ENCODE data around the gene CFAP54. TPM values are rescaled to one million over a fixed set of nuclear protein-coding genes. Genes with fewer than 3 reads are reported as not detected.

CFAP54 gene
- total and polyA plus RNA-seq, 7 donors: 0.03 to 0.14 (median 0.08) TPM; not detected in 3

DNA sequence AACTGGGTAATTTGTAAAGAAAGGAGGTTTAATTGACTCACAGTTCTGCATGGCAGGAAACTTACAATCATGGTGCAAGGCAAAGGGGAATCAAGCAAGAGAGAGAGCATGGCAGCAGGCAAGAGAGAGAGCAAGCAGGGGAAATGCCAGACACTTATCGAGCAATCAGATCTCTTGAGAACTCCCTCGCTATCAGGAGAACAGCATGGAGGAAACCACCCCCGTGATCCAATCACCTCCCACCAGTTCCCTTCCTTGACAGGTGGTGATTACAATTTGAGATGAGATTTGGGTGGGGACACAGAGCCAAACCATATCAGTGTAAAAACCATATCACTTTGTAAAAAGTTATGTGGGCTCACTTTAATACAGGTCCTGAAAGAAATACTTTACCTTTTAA lies 361.3 kb downstream of the CFAP54 start:
- Histone ChIP-seq H3K4me3 (no peak overlapping the region), H3K27me3 (ENCODE audit: insufficient read depth in 3 of 3, low read length in 2 of 3) (no peaks in the 10 kb centered on the region), H3K9me3 (no peaks in the 10 kb centered on the region), H3K4me1 (no peaks in the 10 kb centered on the region), H3K27ac (no peak overlapping the region), H3K36me3 (ENCODE audit: insufficient read depth in 1 of 2, low read depth in 1 of 2) (no peaks in the 10 kb centered on the region)
- DNase-seq (no peak), ATAC-seq (no peak)
- 63 to 69% (median 67%) methylated on average over 3 of the region's 3 CpGs for WGBS, 3 donors
- TF ChIP-seq, protein P1, sequence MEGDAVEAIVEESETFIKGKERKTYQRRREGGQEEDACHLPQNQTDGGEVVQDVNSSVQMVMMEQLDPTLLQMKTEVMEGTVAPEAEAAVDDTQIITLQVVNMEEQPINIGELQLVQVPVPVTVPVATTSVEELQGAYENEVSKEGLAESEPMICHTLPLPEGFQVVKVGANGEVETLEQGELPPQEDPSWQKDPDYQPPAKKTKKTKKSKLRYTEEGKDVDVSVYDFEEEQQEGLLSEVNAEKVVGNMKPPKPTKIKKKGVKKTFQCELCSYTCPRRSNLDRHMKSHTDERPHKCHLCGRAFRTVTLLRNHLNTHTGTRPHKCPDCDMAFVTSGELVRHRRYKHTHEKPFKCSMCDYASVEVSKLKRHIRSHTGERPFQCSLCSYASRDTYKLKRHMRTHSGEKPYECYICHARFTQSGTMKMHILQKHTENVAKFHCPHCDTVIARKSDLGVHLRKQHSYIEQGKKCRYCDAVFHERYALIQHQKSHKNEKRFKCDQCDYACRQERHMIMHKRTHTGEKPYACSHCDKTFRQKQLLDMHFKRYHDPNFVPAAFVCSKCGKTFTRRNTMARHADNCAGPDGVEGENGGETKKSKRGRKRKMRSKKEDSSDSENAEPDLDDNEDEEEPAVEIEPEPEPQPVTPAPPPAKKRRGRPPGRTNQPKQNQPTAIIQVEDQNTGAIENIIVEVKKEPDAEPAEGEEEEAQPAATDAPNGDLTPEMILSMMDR (IDR thresholded peaks at IDR 0.05): no peak
- intact Hi-C loops (cut with DNase I): no loop called here

DNA sequence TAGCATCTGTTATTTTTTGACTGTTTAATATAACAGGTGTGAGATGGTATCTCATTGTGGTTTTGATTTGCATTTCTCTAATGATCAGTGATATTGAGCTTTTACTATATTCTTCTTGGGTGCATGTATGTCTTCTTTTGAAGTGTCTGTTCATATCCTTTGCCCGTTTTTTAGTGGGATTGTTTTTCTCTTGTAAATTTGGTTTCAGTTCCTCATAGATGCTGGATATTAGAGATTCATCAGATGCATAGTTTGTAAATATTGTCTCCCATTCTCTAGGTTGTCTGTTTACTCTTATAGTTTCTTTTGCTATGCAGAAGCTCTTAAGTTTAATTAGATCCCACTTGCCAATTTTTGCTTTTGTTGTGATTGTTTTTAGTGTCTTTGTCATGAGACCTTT lies 368.8 kb downstream of the CFAP54 start:
- Histone ChIP-seq H3K9me3 (no peaks in the 10 kb centered on the region), H3K4me1 (no peaks in the 10 kb centered on the region), H3K4me3 (no peak overlapping the region), H3K36me3 (ENCODE audit: insufficient read depth in 1 of 2, low read depth in 1 of 2) (no peaks in the 10 kb centered on the region), H3K27me3 (ENCODE audit: insufficient read depth in 3 of 3, low read length in 2 of 3) (peaks cover 0 to 2% (median 0%) of the 10 kb centered on the region in 3 donors), H3K27ac (no peak overlapping the region)
- DNase-seq (no peak), ATAC-seq (no peak)
- intact Hi-C loops (cut with DNase I): no loop called here
- 73 to 83% (median 83%) methylated on average over 1 of the region's 1 CpG for WGBS, 3 donors
- TF ChIP-seq, protein P1 (IDR thresholded peaks at IDR 0.05): no peak

DNA sequence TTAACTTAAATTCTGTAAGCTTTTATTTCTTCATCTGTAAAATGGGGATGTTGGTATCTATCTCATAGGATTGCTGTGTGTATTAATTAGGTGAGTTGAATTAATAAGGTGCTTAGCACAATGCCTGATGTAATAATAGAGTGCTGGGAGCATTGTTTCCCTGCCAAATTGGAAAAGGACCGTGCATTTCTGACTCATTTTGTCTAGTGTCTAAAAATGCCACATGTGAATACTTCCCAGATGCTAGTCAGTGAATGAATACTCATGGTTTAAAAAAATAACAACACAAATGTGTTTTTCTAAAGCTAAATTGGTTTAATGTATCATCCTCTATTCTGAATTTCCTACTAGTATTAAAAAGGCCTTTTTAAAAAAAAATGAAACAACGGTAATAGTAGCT lies 372.3 kb downstream of the CFAP54 start:
- intact Hi-C loops (cut with DNase I): no loop called here
- Histone ChIP-seq H3K36me3 (ENCODE audit: insufficient read depth in 1 of 2, low read depth in 1 of 2) (no peaks in the 10 kb centered on the region), H3K27ac (no peak overlapping the region), H3K27me3 (ENCODE audit: insufficient read depth in 3 of 3, low read length in 2 of 3) (peaks cover 0 to 2% (median 0%) of the 10 kb centered on the region in 3 donors), H3K9me3 (no peaks in the 10 kb centered on the region), H3K4me1 (no peaks in the 10 kb centered on the region), H3K4me3 (no peak overlapping the region)
- TF ChIP-seq, protein P1 (IDR thresholded peaks at IDR 0.05): no peak
- DNase-seq: no peak
- ATAC-seq: no peak
- 40 to 44% (median 43%) methylated on average over 2 of the region's 2 CpGs for WGBS, 3 donors

DNA sequence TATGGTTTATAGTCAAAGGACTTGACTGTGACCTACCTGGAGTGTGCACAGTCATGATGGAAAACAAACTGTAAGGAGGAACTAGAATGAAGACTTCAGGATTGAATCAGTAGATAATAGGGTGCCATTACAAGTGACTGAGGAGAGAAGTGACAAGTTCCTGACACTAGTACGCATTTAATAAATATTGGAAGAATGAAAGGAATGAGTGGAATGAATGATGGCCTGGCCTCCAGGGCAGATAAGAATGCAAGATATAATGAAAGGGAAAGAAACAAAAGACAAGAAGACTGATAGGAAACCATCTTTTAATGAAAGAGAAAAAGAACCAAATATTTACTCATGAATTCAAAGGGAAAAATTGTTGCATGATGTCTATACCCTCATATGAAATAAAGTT lies 372.9 kb downstream of the CFAP54 start:
- 57 to 75% (median 72%) methylated on average over 1 of the region's 1 CpG for WGBS, 3 donors
- Histone ChIP-seq H3K4me1 (no peaks in the 10 kb centered on the region), H3K27ac (no peak overlapping the region), H3K36me3 (ENCODE audit: insufficient read depth in 1 of 2, low read depth in 1 of 2) (no peaks in the 10 kb centered on the region), H3K4me3 (no peak overlapping the region), H3K27me3 (ENCODE audit: insufficient read depth in 3 of 3, low read length in 2 of 3) (peaks cover 0 to 2% (median 0%) of the 10 kb centered on the region in 3 donors), H3K9me3 (no peaks in the 10 kb centered on the region)
- no peak for ATAC-seq
- TF ChIP-seq, protein P1 (IDR thresholded peaks at IDR 0.05): no peak
- DNase-seq: no peak
- intact Hi-C loops (cut with DNase I): no loop called here

DNA sequence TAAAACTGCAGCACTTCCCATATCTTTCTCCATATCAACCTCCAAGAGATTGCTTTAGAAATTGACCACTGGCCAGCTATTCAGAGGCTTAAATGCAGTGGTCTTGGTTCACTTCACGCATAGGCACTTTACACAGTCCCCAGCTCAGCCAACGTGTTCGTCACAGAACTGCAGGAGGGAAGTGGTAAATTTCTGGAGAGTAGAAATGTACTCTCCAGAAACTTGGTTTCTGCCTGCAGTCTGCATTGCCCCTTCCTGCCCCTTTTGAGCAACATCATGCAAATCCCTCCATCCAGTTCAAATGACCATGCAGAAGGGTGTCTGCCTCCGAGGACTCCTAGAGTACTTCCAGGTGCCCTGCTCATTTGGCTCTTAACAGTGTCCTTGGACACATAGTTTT lies 375.0 kb downstream of the CFAP54 start:
- no peak for DNase-seq
- Histone ChIP-seq H3K4me1 (no peaks in the 10 kb centered on the region), H3K36me3 (ENCODE audit: insufficient read depth in 1 of 2, low read depth in 1 of 2) (no peaks in the 10 kb centered on the region), H3K27ac (no peak overlapping the region), H3K4me3 (no peak overlapping the region), H3K9me3 (no peaks in the 10 kb centered on the region), H3K27me3 (ENCODE audit: insufficient read depth in 3 of 3, low read length in 2 of 3) (peaks cover 0 to 2% (median 0%) of the 10 kb centered on the region in 3 donors)
- intact Hi-C loops (cut with DNase I): no loop called here
- WGBS, 3 donors: 56 to 67% (median 66%) methylated on average over 4 of the region's 4 CpGs
- no peak for ATAC-seq
- TF ChIP-seq, protein P1 (IDR thresholded peaks at IDR 0.05): no peak
